ENCODE data around the gene GPC3. TPM values are rescaled to one million over a fixed set of nuclear protein-coding genes. Genes with fewer than 3 reads are reported as not detected.

Gene GPC3
- total and polyA plus RNA-seq, 7 donors: 0.43 to 2.3 (median 1.4) TPM

DNA sequence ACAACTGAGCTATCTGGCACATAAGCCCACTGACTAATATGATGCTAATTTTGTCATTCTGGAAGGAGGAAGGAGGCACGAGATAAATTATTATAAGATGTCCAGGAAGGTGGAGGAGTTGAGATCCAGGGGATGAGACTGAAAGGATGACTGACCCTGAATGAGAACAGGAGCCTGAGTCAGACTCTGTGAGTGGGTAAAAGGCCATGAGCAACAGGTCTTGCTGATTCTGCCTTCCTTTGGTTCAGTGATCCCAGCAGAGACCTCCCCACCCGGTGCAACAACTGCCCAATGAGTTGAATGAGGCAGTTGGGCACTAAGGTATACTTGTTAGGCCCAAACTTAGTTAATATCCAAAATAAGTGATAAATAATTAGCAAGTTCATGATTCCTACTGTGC is 332.0 kb downstream of the GPC3 start:
- intact Hi-C loops (cut with DNase I): no loop called here
- peak in 1 of 4 donors; percentile 48 for ATAC-seq
- TF ChIP-seq, protein P1, sequence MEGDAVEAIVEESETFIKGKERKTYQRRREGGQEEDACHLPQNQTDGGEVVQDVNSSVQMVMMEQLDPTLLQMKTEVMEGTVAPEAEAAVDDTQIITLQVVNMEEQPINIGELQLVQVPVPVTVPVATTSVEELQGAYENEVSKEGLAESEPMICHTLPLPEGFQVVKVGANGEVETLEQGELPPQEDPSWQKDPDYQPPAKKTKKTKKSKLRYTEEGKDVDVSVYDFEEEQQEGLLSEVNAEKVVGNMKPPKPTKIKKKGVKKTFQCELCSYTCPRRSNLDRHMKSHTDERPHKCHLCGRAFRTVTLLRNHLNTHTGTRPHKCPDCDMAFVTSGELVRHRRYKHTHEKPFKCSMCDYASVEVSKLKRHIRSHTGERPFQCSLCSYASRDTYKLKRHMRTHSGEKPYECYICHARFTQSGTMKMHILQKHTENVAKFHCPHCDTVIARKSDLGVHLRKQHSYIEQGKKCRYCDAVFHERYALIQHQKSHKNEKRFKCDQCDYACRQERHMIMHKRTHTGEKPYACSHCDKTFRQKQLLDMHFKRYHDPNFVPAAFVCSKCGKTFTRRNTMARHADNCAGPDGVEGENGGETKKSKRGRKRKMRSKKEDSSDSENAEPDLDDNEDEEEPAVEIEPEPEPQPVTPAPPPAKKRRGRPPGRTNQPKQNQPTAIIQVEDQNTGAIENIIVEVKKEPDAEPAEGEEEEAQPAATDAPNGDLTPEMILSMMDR (IDR thresholded peaks at IDR 0.05): no peak
- no peaks in the 10 kb centered on the region for H3K4me1 ChIP-seq
- H3K4me3 ChIP-seq: no peak overlapping the region
- WGBS, 3 donors: 46 to 83% (median 57%) methylated on average over 2 of the region's 2 CpGs
- no peaks in the 10 kb centered on the region for H3K9me3 ChIP-seq
- DNase-seq: no peak
- H3K27me3 ChIP-seq (ENCODE audit: insufficient read depth in 3 of 3, low read length in 2 of 3): no peaks in the 10 kb centered on the region
- H3K27ac ChIP-seq: no peak overlapping the region
- H3K36me3 ChIP-seq (ENCODE audit: insufficient read depth in 1 of 2, low read depth in 1 of 2): no peaks in the 10 kb centered on the region

DNA sequence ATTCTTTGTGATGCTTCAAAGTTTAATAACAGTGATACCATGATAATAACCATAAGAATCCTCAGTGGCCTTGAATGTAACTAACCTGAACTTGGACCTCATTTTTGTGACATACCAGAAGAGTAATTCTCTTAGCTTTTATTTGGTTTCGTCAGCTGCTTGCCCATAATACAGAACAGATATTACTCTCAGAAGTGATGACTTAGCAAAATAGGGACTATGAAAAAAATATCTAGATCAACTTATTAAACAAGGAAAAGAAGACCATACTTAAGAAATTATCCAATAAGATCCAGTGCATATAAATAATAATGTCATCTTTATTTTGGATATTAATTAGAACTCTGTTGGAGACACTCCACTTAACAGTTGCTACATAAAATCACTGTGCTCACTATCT is 333.2 kb downstream of the GPC3 start:
- Histone ChIP-seq H3K9me3 (no peaks in the 10 kb centered on the region), H3K27me3 (ENCODE audit: insufficient read depth in 3 of 3, low read length in 2 of 3) (no peaks in the 10 kb centered on the region), H3K4me1 (no peaks in the 10 kb centered on the region), H3K27ac (no peak overlapping the region), H3K36me3 (ENCODE audit: insufficient read depth in 1 of 2, low read depth in 1 of 2) (no peaks in the 10 kb centered on the region), H3K4me3 (no peak overlapping the region)
- DNase-seq (no peak), ATAC-seq (no peak)
- TF ChIP-seq, protein P1 (IDR thresholded peaks at IDR 0.05): no peak
- intact Hi-C loops (cut with DNase I): no loop called here
- WGBS, 3 donors: 76 to 95% (median 91%) methylated on average over 1 of the region's 1 CpG

DNA sequence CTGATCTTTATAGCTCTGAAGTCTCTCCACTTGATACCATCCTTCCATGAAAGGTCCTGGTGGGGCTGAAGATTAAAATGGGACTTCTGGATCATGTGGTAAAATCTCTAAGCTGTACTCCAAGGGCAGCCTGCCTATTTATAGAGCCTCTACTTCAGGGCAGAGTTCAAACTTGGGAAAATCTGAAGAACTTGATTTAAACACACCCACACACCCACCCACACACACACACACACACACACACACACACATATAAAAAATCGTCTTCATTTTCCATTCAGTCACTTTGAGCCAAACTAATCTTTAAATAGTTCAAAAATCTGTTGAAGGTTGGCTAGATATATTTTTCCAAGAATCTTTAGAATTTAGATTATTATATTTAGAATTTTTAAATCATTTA is 335.2 kb downstream of the GPC3 start:
- DNase-seq (no peak), ATAC-seq (peak in 1 of 4 donors; percentile 26)
- 19 to 29% (median 21%) methylated on average over 1 of the region's 1 CpG for WGBS, 3 donors
- no peaks in the 10 kb centered on the region for H3K36me3 ChIP-seq (ENCODE audit: insufficient read depth in 1 of 2, low read depth in 1 of 2)
- intact Hi-C loops (cut with DNase I): no loop called here
- TF ChIP-seq, protein P1 (IDR thresholded peaks at IDR 0.05): no peak
- no peaks in the 10 kb centered on the region for H3K4me1 ChIP-seq
- H3K27ac ChIP-seq: peak overlapping the region; percentile 42
- no peak overlapping the region for H3K4me3 ChIP-seq
- no peaks in the 10 kb centered on the region for H3K27me3 ChIP-seq (ENCODE audit: insufficient read depth in 3 of 3, low read length in 2 of 3)
- H3K9me3 ChIP-seq: no peaks in the 10 kb centered on the region

DNA sequence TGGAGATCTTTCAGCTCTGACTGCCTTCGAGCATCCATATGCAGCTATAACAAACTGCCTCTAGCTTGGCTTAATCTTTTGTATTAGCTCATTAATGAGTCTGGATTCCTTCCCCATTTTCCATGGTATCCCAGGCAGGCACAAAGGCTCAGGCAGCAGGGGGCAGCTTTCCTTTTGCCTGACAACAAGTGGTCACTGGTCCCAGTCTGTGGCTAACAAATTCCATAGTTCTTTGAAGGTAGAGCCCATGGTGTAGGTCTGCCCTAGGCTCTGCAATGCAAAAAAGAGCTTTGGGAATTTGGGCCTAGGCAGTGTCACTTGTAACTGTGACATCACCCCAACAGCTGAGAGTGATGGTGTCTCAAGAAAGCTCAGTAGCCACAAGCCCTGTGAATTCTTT is 335.7 kb downstream of the GPC3 start:
- Histone ChIP-seq H3K27ac (peak overlapping the region; percentile 42), H3K4me1 (no peaks in the 10 kb centered on the region), H3K4me3 (no peak overlapping the region), H3K9me3 (no peaks in the 10 kb centered on the region), H3K36me3 (ENCODE audit: insufficient read depth in 1 of 2, low read depth in 1 of 2) (no peaks in the 10 kb centered on the region), H3K27me3 (ENCODE audit: insufficient read depth in 3 of 3, low read length in 2 of 3) (no peaks in the 10 kb centered on the region)
- ATAC-seq (peak in 1 of 4 donors; percentile 31), DNase-seq (no peak)
- 59 to 100% (median 73%) methylated on average over 1 of the region's 1 CpG for WGBS, 3 donors
- intact Hi-C loops (cut with DNase I): loop anchor here in 1 of 2 donors (5.0 kb wide), 1 partner anchor 112 kb away; no protein-coding TSS in a partner anchor
- TF ChIP-seq, protein P1 (IDR thresholded peaks at IDR 0.05): no peak

DNA sequence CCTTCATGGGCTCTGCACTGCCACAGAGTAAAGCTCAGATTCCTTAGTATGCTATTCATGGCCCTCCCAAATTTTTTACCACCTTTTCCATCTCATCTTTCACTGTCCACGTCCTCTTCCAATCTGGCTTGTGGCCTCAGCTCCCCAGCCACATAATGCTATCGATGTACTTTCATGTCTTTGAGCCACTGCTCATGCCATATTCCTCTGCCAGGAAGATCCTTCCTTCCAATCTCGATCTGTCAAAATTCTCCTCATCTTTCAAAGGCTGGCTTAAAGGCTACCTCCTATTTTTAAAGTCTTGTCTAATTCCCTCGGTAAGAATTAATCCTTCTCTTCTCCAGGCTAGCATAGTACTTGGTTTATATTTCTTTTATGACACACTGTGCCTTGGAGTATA is 336.8 kb downstream of the GPC3 start:
- H3K4me3 ChIP-seq: no peak overlapping the region
- TF ChIP-seq, protein P1 (IDR thresholded peaks at IDR 0.05): no peak

More for the DNA sequence above, 336.8 kb downstream of the GPC3 start:
- Histone ChIP-seq H3K27me3 (ENCODE audit: insufficient read depth in 3 of 3, low read length in 2 of 3) (no peaks in the 10 kb centered on the region), H3K9me3 (no peaks in the 10 kb centered on the region), H3K4me1 (no peaks in the 10 kb centered on the region), H3K36me3 (ENCODE audit: insufficient read depth in 1 of 2, low read depth in 1 of 2) (no peaks in the 10 kb centered on the region), H3K27ac (peak overlapping the region; percentile 42)
- 36 to 43% (median 36%) methylated on average over 4 of the region's 4 CpGs for WGBS, 3 donors
- intact Hi-C loops (cut with DNase I): loop anchor here in 1 of 2 donors (5.0 kb wide), 1 partner anchor 111 kb away; no protein-coding TSS in a partner anchor
- ATAC-seq (peak; percentile 65 to 80 (median 72)), DNase-seq (no peak)
